HepG2 (cell line): ENCODE data around the gene ZNF749. TPM values are rescaled to one million over a fixed set of nuclear protein-coding genes. Genes with fewer than 3 reads are reported as not detected.

Experiments used
- ARHGAP35 ChIP-seq: sonication (generic); formaldehyde crosslinking; IDR thresholded peaks from 2 replicates; pipeline ENCODE4 v1.9.0; 2022; ENCODE audit warnings: mild to moderate bottlenecking, inconsistent platforms, moderate library complexity, missing genetic modification reagents, borderline replicate concordance
- ARID5B ChIP-seq: IDR thresholded peaks from 2 replicates; pipeline ENCODE4 v1.4.0; 2020; ENCODE audit warnings: mild to moderate bottlenecking, missing genetic modification reagents
- ATF4 ChIP-seq, 2 experiments: fragments of 450-650 bp in 1 of 2; sonication (generic) in 1 of 2; formaldehyde crosslinking; IDR thresholded peaks; 2 replicates each; pipeline versions ENCODE4 v1.5.0 to v1.8.0; 2020 to 2022; ENCODE audit warnings: mild to moderate bottlenecking in 1 of 2, missing genetic modification reagents in 1 of 2
- SP4 ChIP-seq: sonication (generic); formaldehyde crosslinking; IDR thresholded peaks from 2 replicates; pipeline ENCODE4 v1.8.1; 2023; ENCODE audit warnings: mild to moderate bottlenecking, missing genetic modification reagents
- STAT6 ChIP-seq: sonication (generic); formaldehyde crosslinking; IDR thresholded peaks from 2 replicates; pipeline ENCODE4 v1.4.0; 2020; ENCODE audit warnings: missing genetic modification reagents, mild to moderate bottlenecking, borderline replicate concordance
- ZNF253 ChIP-seq: sonication (generic); formaldehyde crosslinking; IDR thresholded peaks from 2 replicates; pipeline ENCODE4 v1.8.0; 2022; ENCODE audit warnings: mild to moderate bottlenecking, missing genetic modification reagents, borderline replicate concordance
- ZNF292 ChIP-seq: sonication (generic); formaldehyde crosslinking; IDR thresholded peaks from 2 replicates; pipeline ENCODE4 v1.8.1; 2022; ENCODE audit warnings: mild to moderate bottlenecking, low read depth, missing genetic modification reagents, borderline replicate concordance
- ZNF414 ChIP-seq: sonication (generic); formaldehyde crosslinking; IDR thresholded peaks from 2 replicates; pipeline ENCODE4 v1.5.0; 2020; ENCODE audit warnings: missing genetic modification reagents
- ZNF605 ChIP-seq: sonication (generic); formaldehyde crosslinking; IDR thresholded peaks from 2 replicates; pipeline ENCODE4 v1.8.0; 2022; ENCODE audit warnings: mild to moderate bottlenecking, missing genetic modification reagents
- ZNF772 ChIP-seq: sonication (generic); formaldehyde crosslinking; IDR thresholded peaks from 2 replicates; pipeline ENCODE4 v1.5.0; 2020; ENCODE audit warnings: mild to moderate bottlenecking, missing genetic modification reagents
- ZNF790 ChIP-seq: sonication (generic); formaldehyde crosslinking; IDR thresholded peaks from 2 replicates; pipeline ENCODE4 v1.8.0; 2022; ENCODE audit warnings: missing genetic modification reagents, mild to moderate bottlenecking, borderline replicate concordance
- ZSCAN31 ChIP-seq: sonication (generic); formaldehyde crosslinking; IDR thresholded peaks from 2 replicates; pipeline ENCODE4 v1.5.0; 2020; ENCODE audit warnings: low read depth, mild to moderate bottlenecking, missing genetic modification reagents
- polyA plus RNA-seq, 8 experiments: library from polyadenylated mRNA; depleted of rRNA in 3 of 8; stranded (reverse) in 7 of 8; unstranded in 1 of 8; fragments of >200 nt; fragmentation: Illumina TruSeq in 4 of 8; extraction: Trizol in 4 of 8; gene quantifications; 2 replicates each; pipeline versions ENCODE4 v1.2.1 to v1.2.3, GENCODE V29; 2011 to 2016; ENCODE audit warnings: low read depth in 4 of 8, missing spikeins in 1 of 8, mixed read lengths in 1 of 8; ENCODE audit not compliant: insufficient read depth in 1 of 8
- total RNA-seq, 5 experiments: library from RNA; depleted of rRNA; stranded (reverse); fragments of >200 nt; fragmentation: Illumina TruSeq; extraction: Trizol; gene quantifications; 2 replicates each; pipeline ENCODE4 v1.2.3, GENCODE V29; 2016; ENCODE audit warnings: low read depth in 1 of 5
- TF ChIP-seq, protein P1 (sequence below): sonication (generic); formaldehyde crosslinking; IDR thresholded peaks from 2 replicates; pipeline ENCODE4 v1.5.1; 2020; ENCODE audit warnings: mild to moderate bottlenecking, missing genetic modification reagents, moderate library complexity
- TF ChIP-seq, protein P2 (sequence below), 2 experiments: sonication (generic) in 1 of 2; formaldehyde crosslinking in 1 of 2; IDR thresholded peaks; 2 replicates each; pipeline versions ENCODE4 v1.4.0 to v1.6.1; 2018 to 2020; ENCODE audit warnings: missing genetic modification reagents in 2 of 2, borderline replicate concordance in 1 of 2, low read depth in 1 of 2, mild to moderate bottlenecking in 1 of 2, missing biosample characterization in 1 of 2

ZNF749 gene
- total and polyA plus RNA-seq, 2 of the 13 experiments (the other 11 are each of a cell fraction or from before 2014, with no cell fraction given): 18.9 to 21.0 TPM

GRCh38 chr19:57435062-57435978 lies at the start of gene ZNF749 (continued):
- TF ChIP-seq, protein P1, sequence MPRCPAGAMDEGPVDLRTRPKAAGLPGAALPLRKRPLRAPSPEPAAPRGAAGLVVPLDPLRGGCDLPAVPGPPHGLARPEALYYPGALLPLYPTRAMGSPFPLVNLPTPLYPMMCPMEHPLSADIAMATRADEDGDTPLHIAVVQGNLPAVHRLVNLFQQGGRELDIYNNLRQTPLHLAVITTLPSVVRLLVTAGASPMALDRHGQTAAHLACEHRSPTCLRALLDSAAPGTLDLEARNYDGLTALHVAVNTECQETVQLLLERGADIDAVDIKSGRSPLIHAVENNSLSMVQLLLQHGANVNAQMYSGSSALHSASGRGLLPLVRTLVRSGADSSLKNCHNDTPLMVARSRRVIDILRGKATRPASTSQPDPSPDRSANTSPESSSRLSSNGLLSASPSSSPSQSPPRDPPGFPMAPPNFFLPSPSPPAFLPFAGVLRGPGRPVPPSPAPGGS (CRISPR knock-in tag): peak; percentile 22; the same call in 1 of the 2 replicates
- TF ChIP-seq ARHGAP35 (no peak), ZNF772 (CRISPR knock-in tag) (0 out of 2 replicates have a peak, but pooled peaks have one; percentile 27), ZSCAN31 (CRISPR knock-in tag) (peak; percentile 30), ATF4 (CRISPR knock-in tag; IDR thresholded peaks at IDR 0.05) (peak in 1 of 2 experiments; percentile 71; a peak in 1 of 4 replicates), ZNF790 (CRISPR knock-in tag) (no peak; the same call in 1 of the 2 replicates), SP4 (CRISPR knock-in tag) (peak; percentile 23), ARID5B (CRISPR knock-in tag) (0 out of 2 replicates have a peak, but pooled peaks have one; percentile 8), ZNF253 (CRISPR knock-in tag) (0 out of 2 replicates have a peak, but pooled peaks have one; percentile 12), ZNF292 (CRISPR knock-in tag) (peak; percentile 72), ZNF414 (0 out of 2 replicates have a peak, but pooled peaks have one; percentile 21), STAT6 (CRISPR knock-in tag) (no peak; the same call in 1 of the 2 replicates), ZNF605 (peak; percentile 55)
- TF ChIP-seq, protein P2, sequence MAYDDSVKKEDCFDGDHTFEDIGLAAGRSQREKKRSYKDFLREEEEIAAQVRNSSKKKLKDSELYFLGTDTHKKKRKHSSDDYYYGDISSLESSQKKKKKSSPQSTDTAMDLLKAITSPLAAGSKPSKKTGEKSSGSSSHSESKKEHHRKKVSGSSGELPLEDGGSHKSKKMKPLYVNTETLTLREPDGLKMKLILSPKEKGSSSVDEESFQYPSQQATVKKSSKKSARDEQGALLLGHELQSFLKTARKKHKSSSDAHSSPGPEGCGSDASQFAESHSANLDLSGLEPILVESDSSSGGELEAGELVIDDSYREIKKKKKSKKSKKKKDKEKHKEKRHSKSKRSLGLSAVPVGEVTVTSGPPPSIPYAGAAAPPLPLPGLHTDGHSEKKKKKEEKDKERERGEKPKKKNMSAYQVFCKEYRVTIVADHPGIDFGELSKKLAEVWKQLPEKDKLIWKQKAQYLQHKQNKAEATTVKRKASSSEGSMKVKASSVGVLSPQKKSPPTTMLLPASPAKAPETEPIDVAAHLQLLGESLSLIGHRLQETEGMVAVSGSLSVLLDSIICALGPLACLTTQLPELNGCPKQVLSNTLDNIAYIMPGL (CRISPR knock-in tag; IDR thresholded peaks at IDR 0.05; ENCODE audit: borderline replicate concordance in 1 of 2, low read depth in 1 of 2): peak; percentile 24 to 84; a peak in 3 of 4 replicates
